Erythroblast (primary cell): ENCODE data around the gene CCR9.

Experiments
- GATA1 ChIP-seq: IDR thresholded peaks from 2 replicates; pipeline ENCODE4 v1.6.1; 2011; ENCODE audit warnings: low read depth, mild to moderate bottlenecking, control low read depth, low read length, moderate library complexity
- POLR2A ChIP-seq: IDR thresholded peaks from 2 replicates; pipeline ENCODE4 v1.6.1; 2011; ENCODE audit warnings: mild to moderate bottlenecking, low read length

DNA sequence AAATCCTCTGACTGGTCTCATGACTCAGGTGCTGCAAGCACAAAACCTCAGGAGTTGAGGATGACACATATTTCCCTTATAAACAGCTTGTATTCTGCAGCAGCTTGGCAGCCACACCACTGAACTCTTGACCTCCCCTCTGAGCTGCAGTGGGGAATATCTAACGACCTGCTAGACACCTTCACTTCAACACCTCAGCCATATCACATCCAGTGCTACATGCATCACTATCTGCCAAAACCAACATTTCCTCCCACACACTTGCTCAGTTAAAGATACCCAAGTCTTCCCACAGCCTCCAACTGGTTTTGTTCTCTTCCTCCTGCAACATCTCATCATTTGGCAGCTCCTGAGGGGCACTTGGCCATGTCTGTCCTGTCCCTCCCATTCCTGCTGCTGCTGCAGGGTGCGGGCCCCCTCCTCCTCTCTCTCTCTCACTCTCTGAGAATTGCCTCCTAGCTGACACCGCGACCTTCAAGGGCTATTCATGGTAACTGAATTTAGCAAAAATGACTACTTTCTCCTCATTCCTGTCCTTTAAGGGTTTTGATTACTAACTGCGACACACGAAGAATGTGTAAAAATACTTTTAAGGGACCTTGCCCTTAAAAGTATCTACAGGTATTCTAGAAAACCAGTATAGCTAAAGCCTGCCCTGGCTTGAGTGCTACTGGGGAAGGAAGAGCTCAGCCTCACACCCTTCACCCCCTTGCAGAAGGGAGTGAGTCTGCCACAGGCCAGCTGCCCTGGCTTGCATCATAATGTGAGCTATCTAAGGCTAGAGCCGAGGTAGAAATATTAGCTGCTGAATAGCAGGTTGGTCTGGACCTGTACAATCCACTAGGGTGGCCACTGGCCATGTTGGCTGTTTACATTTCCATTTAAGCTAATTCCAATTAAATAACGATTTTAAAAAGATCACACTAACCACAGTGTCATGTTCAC, 5.0 kb upstream of the CCR9 start:
- TF ChIP-seq POLR2A (no peak), GATA1 (no peak)
